Stimulated activated naive CD8-positive, alpha-beta T cell treated with anti-CD3 and anti-CD28 coated beads, Interleukin-15, Interleukin-2, amounts not matched to agents 100 ng/mL and 50 ng/mL, for 24 hours (primary cell): ENCODE data around the gene CARD9.
"Not testable (repeated sequence)": the region's sequence is repeated elsewhere in the genome, so short reads cannot be mapped to it uniquely, and the experiment has no call there.

ENCODE experiments used
- H3K27ac Mint-ChIP-seq: one replicate; pipeline ENCODE4 v1.8.0; 2021; ENCODE audit warnings: mild to moderate bottlenecking, mixed read lengths
- H3K27me3 Mint-ChIP-seq: one replicate; pipeline ENCODE4 v1.8.0; 2021; ENCODE audit warnings: mixed read lengths
- H3K36me3 Mint-ChIP-seq: one replicate; pipeline ENCODE4 v1.8.0; 2021; ENCODE audit warnings: low read depth, mixed read lengths
- H3K4me1 Mint-ChIP-seq: one replicate; pipeline ENCODE4 v1.8.0; 2021; ENCODE audit warnings: low read depth, mixed read lengths
- H3K4me3 Mint-ChIP-seq: one replicate; pipeline ENCODE4 v1.8.0; 2021; ENCODE audit warnings: mild to moderate bottlenecking, mixed read lengths
- H3K9me3 Mint-ChIP-seq: one replicate; pipeline ENCODE4 v1.8.0; 2021; ENCODE audit warnings: mixed read lengths

The CARD9 gene, protein sequence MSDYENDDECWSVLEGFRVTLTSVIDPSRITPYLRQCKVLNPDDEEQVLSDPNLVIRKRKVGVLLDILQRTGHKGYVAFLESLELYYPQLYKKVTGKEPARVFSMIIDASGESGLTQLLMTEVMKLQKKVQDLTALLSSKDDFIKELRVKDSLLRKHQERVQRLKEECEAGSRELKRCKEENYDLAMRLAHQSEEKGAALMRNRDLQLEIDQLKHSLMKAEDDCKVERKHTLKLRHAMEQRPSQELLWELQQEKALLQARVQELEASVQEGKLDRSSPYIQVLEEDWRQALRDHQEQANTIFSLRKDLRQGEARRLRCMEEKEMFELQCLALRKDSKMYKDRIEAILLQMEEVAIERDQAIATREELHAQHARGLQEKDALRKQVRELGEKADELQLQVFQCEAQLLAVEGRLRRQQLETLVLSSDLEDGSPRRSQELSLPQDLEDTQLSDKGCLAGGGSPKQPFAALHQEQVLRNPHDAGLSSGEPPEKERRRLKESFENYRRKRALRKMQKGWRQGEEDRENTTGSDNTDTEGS

DNA sequence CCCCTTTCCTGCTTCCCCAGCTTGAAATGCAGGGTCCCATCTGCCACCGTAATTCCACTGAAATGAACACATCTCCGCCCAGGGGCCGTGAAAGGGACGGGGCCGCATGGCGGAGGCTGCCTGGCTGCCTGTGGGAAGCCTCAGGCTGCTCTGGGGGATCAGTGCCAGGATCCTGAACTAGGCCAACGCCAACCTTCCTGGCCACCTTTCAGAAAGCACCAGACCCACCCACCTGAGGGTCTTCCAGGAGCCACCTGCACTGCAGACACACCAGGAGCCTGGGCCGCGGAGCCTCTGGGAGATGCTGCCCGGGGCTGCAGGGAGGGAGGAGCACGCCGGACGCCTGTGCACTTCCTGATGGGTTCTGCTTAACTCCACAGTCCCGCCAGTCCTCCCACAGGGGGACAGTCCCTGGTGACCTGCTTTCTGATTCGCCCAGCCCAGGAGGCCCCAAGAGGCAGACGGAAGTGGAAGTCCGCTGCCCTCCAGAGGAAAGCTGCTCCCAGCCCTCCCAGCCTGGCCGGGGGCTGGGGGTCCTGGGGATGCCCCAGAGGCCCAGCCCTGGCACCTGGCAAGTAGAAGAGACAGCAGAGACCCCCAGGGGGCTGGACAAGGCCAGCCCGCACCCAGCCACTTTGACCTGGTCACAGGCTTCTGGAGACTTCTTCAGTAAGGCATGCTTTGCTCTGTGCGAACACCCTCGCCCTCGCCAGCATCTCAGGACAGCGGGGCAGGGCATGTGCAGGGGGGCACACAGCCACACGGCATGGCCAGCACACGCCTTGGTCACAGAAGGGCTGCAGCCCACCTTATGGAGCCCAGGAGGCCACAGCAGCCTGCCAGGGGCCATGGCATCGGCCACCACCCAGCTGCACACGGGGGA is at the start of gene CARD9:
Gene CARD9 (minus strand): TSS at position 370 of the 883 bp plus-strand sequence. CDS start 1,591 bp downstream, outside the sequence.
- no peaks in the 10 kb centered on the region for H3K27me3 Mint-ChIP-seq
- H3K4me3 Mint-ChIP-seq = peak within 1 kb of the TSS; percentile 52
- peaks cover 4% of the 10 kb centered on the region for H3K4me1 Mint-ChIP-seq
- no peaks in the 10 kb centered on the region for H3K36me3 Mint-ChIP-seq
- no peak within 1 kb of the TSS for H3K27ac Mint-ChIP-seq
- no peaks in the 10 kb centered on the region for H3K9me3 Mint-ChIP-seq

DNA sequence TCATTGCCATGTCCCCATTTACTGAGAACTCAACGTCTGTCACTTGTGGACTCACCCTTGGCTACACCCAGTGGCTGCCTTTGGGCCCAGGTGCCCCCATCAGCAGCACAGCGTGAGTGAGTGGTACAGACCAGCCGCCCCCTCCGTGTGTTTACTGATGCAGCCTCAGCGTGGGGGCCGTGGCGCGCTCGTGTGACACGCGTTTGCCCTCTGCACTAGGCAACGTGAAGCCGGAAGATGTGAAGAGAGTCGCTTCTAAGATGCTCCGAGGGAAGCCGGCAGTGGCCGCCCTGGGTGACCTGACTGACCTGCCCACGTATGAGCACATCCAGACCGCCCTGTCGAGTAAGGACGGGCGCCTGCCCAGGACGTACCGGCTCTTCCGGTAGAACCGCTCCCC is 49.4 kb upstream of the CARD9 start:
- H3K9me3 Mint-ChIP-seq = no peaks in the 10 kb centered on the region
- no peak overlapping the region for H3K4me3 Mint-ChIP-seq
- H3K27me3 Mint-ChIP-seq = no peaks in the 10 kb centered on the region
- peaks cover 57% of the 10 kb centered on the region for H3K36me3 Mint-ChIP-seq
- H3K4me1 Mint-ChIP-seq = peaks cover 8% of the 10 kb centered on the region
- no peak overlapping the region for H3K27ac Mint-ChIP-seq

DNA sequence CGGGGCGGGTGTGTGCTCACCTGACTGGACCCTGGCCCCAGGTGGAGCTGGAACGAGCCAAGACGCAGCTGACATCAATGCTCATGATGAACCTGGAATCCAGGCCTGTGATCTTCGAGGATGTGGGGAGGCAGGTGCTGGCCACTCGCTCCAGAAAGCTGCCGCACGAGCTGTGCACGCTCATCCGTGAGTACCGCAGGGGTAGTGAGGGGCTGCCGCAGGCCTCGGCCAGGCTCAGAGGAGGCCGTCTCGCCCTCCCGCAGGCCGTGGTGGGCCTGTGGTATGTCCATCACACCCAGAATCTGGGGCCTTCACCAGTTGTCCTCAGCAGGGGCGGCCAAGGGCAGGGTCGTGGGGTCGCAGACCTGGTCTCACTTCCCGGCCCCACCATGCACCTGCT is 48.3 kb upstream of the CARD9 start:
- H3K36me3 Mint-ChIP-seq = peaks cover 56% of the 10 kb centered on the region
- no peaks in the 10 kb centered on the region for H3K27me3 Mint-ChIP-seq
- H3K9me3 Mint-ChIP-seq = no peaks in the 10 kb centered on the region
- H3K27ac Mint-ChIP-seq = no peak overlapping the region
- peaks cover 8% of the 10 kb centered on the region for H3K4me1 Mint-ChIP-seq
- H3K4me3 Mint-ChIP-seq = no peak overlapping the region

DNA sequence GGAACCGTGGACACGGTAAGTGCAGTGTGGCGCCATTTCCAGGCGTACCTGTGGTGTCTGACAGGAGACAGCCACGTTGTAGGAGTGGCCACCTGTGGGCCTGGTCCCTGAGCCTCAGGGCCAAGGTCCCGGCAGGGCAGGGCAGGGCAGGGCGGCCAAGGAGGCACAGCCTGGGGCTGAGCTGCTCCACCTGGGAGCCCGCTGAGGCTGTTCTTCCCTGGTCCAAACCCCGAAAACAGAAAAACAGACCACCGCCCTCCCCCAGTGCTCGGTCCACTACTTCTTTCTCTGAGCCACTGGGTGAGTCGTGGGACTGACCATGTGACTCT is 45.6 kb upstream of the CARD9 start:
- no peaks in the 10 kb centered on the region for H3K27me3 Mint-ChIP-seq
- H3K36me3 Mint-ChIP-seq = peaks cover 57% of the 10 kb centered on the region
- no peak overlapping the region for H3K4me3 Mint-ChIP-seq
- no peaks in the 10 kb centered on the region for H3K4me1 Mint-ChIP-seq
- no peak overlapping the region for H3K27ac Mint-ChIP-seq
- H3K9me3 Mint-ChIP-seq = no peaks in the 10 kb centered on the region

DNA sequence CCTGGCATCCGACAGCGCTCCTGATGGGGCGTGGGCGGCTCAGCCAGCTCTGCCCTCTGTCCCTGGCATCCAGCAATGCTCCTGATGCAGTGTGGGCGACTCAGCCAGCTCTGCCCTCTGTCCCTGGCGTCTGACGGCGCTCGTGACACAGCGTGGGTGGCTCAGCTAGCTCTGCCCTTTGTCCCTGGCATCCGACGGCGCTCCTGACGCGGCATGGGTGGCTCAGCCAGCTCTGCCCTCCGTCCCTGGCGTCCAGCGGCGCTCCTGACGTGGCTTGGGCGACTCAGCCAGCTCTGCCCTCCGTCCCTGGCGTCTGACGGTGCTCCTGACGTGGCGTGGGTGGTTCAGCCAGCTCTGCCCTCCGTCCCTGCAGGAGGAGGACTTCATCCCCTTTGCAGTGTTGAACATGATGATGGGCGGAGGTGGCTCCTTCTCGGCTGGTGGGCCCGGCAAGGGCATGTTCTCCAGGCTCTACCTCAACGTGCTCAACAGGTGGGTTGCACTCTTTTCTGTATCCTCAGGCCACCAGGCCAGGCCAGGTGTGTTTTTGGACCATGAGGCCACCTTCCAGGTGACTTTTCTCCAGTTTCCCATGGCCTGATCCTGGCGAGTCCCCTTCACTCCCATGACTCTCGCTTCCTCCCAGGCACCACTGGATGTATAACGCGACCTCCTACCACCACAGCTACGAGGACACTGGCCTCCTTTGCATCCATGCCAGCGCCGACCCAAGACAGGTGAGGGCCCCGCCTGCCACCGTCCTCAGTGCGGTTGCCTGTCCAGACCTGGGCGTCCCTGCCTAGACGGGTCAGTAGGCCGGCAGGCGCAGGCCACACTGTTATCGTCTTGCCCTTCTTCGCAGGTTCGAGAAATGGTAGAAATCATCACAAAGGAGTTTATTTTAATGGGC is 45.0 kb upstream of the CARD9 start:
- H3K27me3 Mint-ChIP-seq = no peaks in the 10 kb centered on the region
- no peaks in the 10 kb centered on the region for H3K9me3 Mint-ChIP-seq
- H3K4me3 Mint-ChIP-seq = no peak overlapping the region
- H3K4me1 Mint-ChIP-seq = peaks cover 5% of the 10 kb centered on the region
- no peak overlapping the region for H3K27ac Mint-ChIP-seq
- peaks cover 63% of the 10 kb centered on the region for H3K36me3 Mint-ChIP-seq

DNA sequence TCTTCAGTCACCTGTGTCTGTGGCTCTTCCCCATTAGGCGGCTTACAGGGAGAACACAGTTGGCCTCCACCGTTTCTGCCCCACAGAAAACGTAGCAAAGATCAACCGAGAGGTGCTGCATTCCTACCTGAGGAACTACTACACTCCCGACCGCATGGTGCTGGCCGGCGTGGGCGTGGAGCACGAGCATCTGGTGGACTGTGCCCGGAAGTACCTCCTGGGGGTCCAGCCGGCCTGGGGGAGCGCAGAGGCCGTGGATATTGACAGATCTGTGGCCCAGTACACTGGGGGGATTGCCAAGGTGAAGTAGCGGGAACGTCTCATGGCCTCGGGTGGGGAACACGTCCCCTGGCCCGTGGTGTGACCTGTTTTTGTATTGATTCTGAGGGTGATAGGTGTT is 43.4 kb upstream of the CARD9 start:
- Mint-ChIP-seq H3K4me3 (no peak overlapping the region), H3K27ac (no peak overlapping the region), H3K36me3 (peaks cover 69% of the 10 kb centered on the region), H3K9me3 (no peaks in the 10 kb centered on the region), H3K27me3 (no peaks in the 10 kb centered on the region), H3K4me1 (peaks cover 10% of the 10 kb centered on the region)

DNA sequence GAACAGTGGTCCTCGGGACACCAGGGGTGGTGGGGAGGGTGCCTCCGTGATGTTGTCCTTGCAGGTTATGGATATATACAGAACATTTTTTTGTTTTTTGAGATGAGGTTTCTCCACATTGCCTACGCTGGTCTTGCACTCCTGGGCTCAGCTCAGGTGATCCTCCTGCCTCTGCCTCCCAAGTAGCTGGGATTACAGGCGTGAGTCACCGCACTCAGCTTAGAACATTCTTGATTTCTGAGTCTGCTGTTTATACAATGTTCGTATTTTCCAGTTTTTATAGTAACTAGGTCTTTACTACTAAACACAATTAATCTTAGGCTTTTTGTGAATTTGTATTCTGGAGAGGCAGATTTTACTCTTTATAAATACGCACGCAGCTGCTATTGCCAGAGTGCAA is 43.0 kb upstream of the CARD9 start:
- Mint-ChIP-seq H3K4me3 (no peak overlapping the region), H3K27me3 (no peaks in the 10 kb centered on the region), H3K36me3 (peaks cover 69% of the 10 kb centered on the region), H3K4me1 (peaks cover 15% of the 10 kb centered on the region), H3K9me3 (no peaks in the 10 kb centered on the region), H3K27ac (no peak overlapping the region)

DNA sequence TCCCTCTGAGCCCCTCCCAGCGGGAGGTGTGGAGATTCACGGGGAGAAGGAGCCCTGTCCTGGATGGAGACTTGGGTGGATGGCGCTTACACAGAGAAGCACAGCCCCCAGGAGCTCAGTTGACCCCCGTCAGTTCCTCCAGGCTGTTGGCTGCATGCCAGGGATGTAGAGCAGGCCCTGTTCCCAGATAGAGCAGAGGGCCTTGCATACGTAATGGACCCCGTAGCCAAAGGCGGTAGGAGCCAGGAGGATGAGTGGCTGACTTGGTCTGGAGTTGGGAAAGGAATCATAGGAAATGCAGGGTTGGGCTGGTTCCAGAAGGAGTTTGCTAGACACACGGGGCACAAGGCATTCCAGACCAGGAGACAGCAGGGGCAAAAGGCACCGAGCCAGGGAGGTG is 39.5 kb upstream of the CARD9 start:
- Mint-ChIP-seq H3K4me3 (peak overlapping the region; percentile 37), H3K9me3 (no peaks in the 10 kb centered on the region), H3K36me3 (peaks cover 60% of the 10 kb centered on the region), H3K27ac (no peak overlapping the region), H3K27me3 (no peaks in the 10 kb centered on the region), H3K4me1 (peaks cover 40% of the 10 kb centered on the region)

DNA sequence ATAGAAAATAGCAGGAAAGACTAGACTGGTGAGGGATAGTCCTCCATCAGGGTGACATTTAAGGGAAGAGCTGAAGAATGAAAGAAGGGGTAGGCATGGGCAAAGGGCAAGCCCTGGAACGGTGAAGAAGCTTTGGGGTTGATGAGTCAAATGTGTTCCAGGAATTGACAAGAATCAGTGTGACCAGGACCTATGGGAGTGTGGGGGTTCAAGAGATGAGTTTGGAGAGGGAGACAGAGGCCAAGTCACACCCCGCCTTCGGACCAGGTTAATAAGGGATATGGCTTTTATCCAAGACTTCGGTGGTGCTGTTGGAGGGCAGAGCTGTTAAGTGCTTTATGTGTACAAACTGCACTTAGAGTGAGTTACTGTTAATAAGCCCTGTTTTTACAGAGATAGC is 37.9 kb upstream of the CARD9 start:
- Mint-ChIP-seq H3K9me3 (no peaks in the 10 kb centered on the region), H3K4me3 (peak overlapping the region; percentile 98), H3K36me3 (peaks cover 62% of the 10 kb centered on the region), H3K27ac (peak overlapping the region; percentile 92), H3K4me1 (peaks cover 50% of the 10 kb centered on the region), H3K27me3 (no peaks in the 10 kb centered on the region)

DNA sequence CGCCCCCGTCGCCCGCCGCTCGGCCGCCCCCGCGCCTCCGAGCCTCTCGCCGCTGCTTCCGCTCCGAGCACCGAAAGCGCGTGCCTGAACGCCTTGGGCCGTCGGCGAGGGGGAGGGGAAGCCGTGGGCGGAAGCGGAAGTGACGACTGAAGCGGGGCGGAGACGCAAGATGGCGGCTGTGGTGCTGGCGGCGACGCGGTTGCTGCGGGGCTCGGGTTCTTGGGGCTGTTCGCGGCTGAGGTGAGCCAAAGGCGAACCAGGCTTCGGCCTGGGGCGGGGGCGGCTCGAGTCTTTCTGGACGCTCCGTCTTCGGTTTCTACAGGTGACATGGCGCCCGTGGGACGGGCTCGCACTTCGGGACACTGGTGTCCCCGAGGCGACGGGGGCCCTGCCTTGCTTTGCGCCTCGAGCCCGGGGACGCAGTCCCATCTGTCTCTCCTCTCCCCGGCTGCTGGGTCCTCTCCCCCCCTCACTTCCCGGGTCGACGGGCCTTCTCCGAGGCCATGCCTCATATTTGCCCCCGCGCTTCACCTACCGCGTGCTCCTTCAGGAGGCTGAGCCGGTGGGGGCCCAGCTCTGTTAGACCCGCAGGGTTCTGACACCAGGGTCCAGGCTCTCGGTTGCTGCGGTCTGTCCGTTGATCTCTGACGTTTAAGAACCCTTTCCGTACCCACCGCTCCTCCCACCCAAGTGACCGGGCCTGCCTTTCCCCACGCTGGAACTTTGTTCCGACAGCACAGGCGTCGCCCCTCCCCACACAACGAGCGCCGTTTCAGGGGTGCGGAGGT is 37.2 kb upstream of the CARD9 start, which contains the start of the genes ENTR1 and PMPCA:
Gene ENTR1 (minus strand): TSS at position 115 of the 788 bp plus-strand sequence. CDS start 217 bp downstream, outside the sequence.
Gene PMPCA (plus strand): TSS at position 159 of the 788 bp plus-strand sequence. CDS start 11 bp downstream, at position 170.
- Mint-ChIP-seq H3K36me3 (peaks cover 60% of the 10 kb centered on the region), H3K9me3 (no peaks in the 10 kb centered on the region), H3K27ac (peak within 1 kb of the TSS; percentile 94), H3K4me3 (peak within 1 kb of the TSS; percentile 98), H3K27me3 (no peaks in the 10 kb centered on the region), H3K4me1 (peaks cover 54% of the 10 kb centered on the region)

DNA sequence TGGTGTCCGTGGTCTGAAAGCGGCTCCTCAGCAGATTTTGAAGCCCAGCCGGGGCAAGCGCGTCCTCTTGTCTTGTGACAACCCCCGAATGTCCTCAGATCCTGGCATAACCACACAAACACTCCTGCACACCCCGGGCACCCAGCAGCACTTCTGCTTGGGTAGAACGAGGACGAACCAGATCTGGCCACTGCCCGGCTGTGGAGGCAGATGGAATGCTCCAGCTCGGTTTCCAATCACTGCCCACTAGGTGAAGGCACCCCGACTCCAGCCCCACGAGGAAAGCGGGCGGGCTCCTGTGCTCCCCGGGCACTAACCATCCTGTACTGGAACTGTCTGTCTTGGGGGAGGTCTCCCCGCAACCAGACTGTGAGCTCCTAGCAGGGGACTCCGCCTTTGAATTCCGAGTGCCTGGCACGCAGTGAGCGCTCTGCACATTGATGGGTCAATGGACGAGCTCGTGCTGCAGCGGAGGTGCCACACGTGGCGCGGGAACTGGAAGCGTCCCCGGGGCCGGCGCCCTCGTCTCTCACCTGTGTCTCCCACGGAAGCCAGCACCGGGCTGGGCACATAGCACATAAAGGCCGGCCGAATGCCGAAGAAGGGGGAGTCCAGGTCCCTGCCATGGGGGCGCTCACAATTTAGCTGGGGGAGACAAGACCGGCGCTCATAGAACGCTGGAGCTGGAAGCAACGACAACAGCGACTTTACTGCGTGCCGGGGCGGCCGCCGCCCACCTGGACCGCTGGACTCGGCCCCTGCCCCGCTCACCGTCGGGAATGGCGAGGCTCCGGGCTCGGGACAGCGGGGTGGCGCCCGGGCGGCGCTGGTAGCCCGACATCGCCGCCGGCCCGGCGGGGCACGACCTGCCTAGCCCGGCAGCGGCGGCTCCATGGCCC is 36.3 kb upstream of the CARD9 start:
- Mint-ChIP-seq H3K36me3 (peaks cover 65% of the 10 kb centered on the region), H3K4me1 (peaks cover 63% of the 10 kb centered on the region), H3K27me3 (no peaks in the 10 kb centered on the region)

DNA sequence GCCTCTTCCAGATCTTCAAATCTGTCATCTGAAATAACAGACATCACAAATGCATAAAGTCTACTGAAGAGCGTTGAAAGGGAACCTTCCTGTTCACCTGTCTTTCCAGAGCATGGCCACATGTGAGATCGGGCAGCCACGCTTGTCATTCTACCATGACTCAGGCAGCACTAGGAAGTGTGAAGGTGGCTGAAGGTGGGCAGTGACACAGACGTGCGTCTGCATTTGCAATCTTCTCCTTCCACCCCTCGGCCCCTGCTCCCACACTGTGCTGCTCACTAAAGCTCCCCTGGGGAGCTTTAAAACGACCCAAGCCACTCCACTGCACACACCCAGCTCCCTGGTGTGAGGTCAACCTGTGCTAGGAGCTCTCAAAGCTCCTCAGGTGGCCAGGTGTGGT is 34.4 kb upstream of the CARD9 start:
- no peaks in the 10 kb centered on the region for H3K27me3 Mint-ChIP-seq
- peaks cover 55% of the 10 kb centered on the region for H3K36me3 Mint-ChIP-seq
- H3K4me1 Mint-ChIP-seq = peaks cover 75% of the 10 kb centered on the region
- H3K4me3 Mint-ChIP-seq = peak overlapping the region; percentile 56
- H3K9me3 Mint-ChIP-seq = no peaks in the 10 kb centered on the region
- H3K27ac Mint-ChIP-seq = no peak overlapping the region

More for the DNA sequence above, 36.3 kb upstream of the CARD9 start:
- Mint-ChIP-seq H3K27ac (peak overlapping the region; percentile 94), H3K9me3 (no peaks in the 10 kb centered on the region), H3K4me3 (peak overlapping the region; percentile 98)

DNA sequence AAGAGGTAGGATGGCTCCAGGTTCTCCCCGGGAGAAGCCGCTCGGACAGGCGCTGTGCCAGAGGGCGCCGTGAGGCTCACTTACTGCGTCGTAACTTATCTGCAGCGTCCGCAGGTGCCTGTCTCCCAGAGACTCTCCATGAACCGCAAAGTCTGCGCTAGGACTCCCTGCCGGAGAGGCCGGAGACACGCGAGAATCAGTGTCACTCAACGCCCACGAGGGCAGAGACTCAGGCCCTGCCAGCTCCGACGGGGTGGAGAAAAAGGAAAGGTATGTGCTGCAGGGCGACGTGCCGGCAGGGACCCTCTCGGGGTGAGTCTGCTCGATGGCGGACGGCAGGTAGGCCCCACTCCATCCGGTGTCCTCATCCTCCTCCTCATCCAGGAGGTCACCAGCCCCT is 33.6 kb upstream of the CARD9 start:
- Mint-ChIP-seq H3K36me3 (peaks cover 56% of the 10 kb centered on the region), H3K4me1 (peaks cover 77% of the 10 kb centered on the region)
- not testable (repeated sequence) for H3K27me3 Mint-ChIP-seq, H3K4me3 Mint-ChIP-seq, H3K9me3 Mint-ChIP-seq, H3K27ac Mint-ChIP-seq
